NCI-H2227 (cell line): Measurements from ENCODE around the gene DICER1.

Source experiments
- DNase-seq: peaks from one replicate; lab custom pipeline; 2025; ENCODE audit not compliant: unreplicated experiment; lab: John Stamatoyannopoulos, UW

The DICER1 gene

GRCh38 chr14:95043314-95043713 is 114.0 kb downstream of the DICER1 start:
- no peak for DNase-seq

DNA sequence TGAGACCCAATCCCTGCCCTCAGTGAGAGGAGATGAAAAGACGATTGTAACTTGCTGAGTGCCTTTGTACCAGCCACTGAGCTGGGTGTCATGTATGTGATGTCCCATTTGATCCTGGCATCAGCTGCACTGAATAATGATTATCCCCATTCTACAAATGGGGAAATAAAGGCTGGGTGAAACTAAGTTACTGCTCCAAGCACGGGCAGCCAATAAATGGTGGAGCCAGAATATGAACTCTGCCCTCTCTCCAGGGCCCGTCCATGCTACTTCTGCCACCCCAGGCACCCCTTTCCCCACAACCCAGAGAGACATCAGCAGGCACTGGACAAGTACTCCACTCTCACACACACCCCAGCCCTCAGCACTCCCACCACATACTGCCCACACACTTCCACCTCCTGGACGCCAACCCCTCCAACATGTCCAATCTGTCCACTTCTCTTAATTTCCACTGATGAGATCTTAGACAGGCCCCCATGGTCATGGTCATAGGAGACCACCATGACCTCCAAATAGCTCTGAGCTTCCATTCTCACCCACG is 115.8 kb downstream of the DICER1 start:
- DNase-seq = no peak

DNA sequence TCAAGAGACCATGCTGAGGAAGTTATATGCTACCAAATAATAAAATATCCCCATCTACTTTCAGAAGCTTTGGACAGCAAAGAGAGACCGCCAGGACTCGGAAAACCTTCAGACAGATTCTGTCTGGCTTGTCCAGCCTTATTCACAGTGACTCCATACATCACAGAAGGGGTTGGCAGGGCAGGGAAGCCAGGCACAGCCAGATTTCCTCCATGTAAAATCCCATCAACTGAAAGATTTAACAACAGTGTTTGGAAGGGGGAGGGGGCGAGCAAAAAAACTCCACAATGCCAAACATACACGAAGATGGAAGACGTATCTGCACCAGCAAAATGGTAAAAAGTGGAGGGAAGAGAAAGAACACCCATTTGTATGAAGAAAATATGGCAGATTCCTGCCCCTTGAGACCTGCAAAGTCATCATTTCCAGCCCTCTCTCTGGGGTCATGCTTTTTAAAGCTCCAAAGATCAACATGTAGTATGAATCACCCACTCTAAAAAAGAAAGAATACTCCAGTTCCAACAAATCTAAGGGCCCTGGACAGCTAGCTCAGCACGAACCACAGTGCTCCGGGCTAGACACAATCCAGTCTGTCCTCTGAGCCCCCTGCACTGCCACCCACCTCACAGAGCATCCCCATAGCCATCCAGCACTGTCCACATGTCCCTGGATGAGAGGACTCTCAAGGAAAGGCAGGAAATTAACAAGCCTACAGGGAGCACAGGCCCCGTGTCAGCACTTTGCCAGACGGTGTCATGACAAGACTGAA is 116.4 kb downstream of the DICER1 start:
- DNase-seq = no peak

GRCh38 chr14:95039993-95040348 is 117.4 kb downstream of the DICER1 start:
- DNase-seq = no peak

- no peak for DNase-seq
Measured at GRCh38 chr14:95039259-95039992, 117.9 kb downstream of the DICER1 start.

DNA sequence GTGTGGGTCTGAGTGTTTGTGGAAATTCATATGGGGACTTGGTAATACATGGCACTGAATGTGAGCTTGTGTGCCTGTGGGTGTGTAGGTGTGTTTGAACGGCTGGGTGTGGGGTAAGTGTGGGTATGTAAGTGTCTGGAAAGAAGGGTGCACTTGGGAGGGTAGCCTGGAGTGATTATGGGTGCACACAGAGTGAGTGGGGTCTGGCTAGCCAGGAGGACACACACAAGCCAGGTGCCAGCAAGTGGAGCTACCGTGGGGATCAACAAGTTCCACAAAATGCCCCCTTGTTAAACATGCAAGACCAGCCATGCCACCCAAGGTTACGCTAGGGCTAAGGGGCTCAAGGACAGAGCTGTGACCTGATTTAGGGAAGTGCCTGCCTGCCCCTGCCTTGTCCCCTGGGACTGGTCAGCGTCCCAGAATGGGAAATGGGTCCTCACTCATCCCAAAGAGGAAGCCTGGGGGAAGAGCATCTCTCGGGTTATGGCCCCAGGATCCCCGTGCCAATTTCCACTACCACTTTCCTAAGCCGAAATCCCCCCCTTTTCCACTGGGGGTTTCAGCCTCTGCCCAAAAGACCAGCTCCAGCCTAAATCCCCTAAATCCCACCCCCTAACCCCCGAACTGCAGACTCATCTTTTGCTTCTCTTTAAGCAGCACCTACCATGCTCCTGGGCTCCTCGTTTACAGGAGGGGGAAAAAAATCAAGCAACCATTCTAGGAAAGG is 118.6 kb downstream of the DICER1 start:
- DNase-seq = no peak

GRCh38 chr14:95037273-95037672 is 120.1 kb downstream of the DICER1 start:
- no peak for DNase-seq
